KMS-11 (cell line): ENCODE results near the gene PVALEF.

Experiments used
- H2AFZ ChIP-seq: fragments of 200-600 bp; sonication (generic); 2 replicates; pipeline ENCODE4 v1.6.1; 2016; ENCODE audit warnings: antibody characterized with exemption, mixed run types, low read depth
- H3K27ac ChIP-seq: fragments of 200-600 bp; sonication (generic); 2 replicates; pipeline ENCODE4 v1.6.1; 2016; ENCODE audit warnings: mild to moderate bottlenecking, mixed run types
- H3K27me3 ChIP-seq: fragments of 200-600 bp; sonication (generic); 2 replicates; pipeline ENCODE4 v1.6.1; 2017; ENCODE audit warnings: mild to moderate bottlenecking, low read depth, mixed run types, moderate library complexity; ENCODE audit not compliant: insufficient read depth
- H3K36me3 ChIP-seq: fragments of 200-600 bp; sonication (generic); 2 replicates; pipeline ENCODE4 v1.6.1; 2017; ENCODE audit warnings: mild to moderate bottlenecking, mixed run types; ENCODE audit not compliant: insufficient read depth
- H3K4me1 ChIP-seq: fragments of 200-600 bp; sonication (generic); 2 replicates; pipeline ENCODE4 v1.6.1; 2016; ENCODE audit warnings: mild to moderate bottlenecking, low read depth, mixed run types; ENCODE audit not compliant: poor library complexity, severe bottlenecking
- H3K4me2 ChIP-seq: fragments of 200-600 bp; sonication (generic); 2 replicates; pipeline ENCODE4 v1.7.0; 2016; ENCODE audit warnings: mild to moderate bottlenecking, mixed run types
- H3K4me3 ChIP-seq: fragments of 200-600 bp; sonication (generic); IDR thresholded peaks from 2 replicates; pipeline ENCODE4 v1.6.1; 2017; ENCODE audit warnings: low read depth, low read length, mixed read lengths; ENCODE audit not compliant: insufficient read depth
- H3K79me2 ChIP-seq: fragments of 200-600 bp; sonication (generic); 2 replicates; pipeline ENCODE4 v1.6.1; 2016; ENCODE audit warnings: low read depth, mixed run types; ENCODE audit not compliant: insufficient read depth
- H3K9ac ChIP-seq: fragments of 200-600 bp; sonication (generic); 2 replicates; pipeline ENCODE4 v1.6.1; 2016; ENCODE audit warnings: mild to moderate bottlenecking, mixed run types
- H4K20me1 ChIP-seq: fragments of 200-600 bp; sonication (generic); 2 replicates; pipeline ENCODE4 v1.6.1; 2016; ENCODE audit warnings: mild to moderate bottlenecking, mixed run types; ENCODE audit not compliant: insufficient read depth
- TF ChIP-seq, protein P1 (sequence below): fragments of 200-600 bp; sonication (generic); conservative IDR thresholded peaks from 2 replicates; pipeline ENCODE4 v1.6.1; 2017; ENCODE audit warnings: low read depth, mild to moderate bottlenecking, antibody characterized with exemption, low read length, moderate library complexity, mixed read lengths

Gene PVALEF

DNA sequence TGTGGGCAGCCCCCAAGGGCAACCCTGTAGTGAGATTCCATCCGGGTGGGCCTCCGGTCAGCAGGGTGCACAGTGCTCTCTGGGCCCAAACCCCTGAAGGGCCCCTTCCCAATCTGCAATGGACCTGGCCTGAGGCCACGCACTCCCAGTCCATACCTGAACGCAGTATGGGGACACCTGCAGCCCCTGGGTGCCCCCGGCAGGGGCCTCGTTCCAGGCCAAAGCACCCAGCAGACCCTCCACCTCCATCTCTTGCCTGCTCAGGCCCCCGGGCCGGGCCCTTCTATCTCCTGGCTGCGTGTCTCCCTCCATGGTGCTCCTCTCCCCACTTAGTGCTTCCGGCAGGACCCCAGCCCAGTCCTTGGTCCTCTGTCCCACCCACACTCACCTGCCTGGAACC, 18.0 kb downstream of the PVALEF start:
- no peak overlapping the region for H2AFZ ChIP-seq
- no peak overlapping the region for H3K4me2 ChIP-seq
- TF ChIP-seq, protein P1, sequence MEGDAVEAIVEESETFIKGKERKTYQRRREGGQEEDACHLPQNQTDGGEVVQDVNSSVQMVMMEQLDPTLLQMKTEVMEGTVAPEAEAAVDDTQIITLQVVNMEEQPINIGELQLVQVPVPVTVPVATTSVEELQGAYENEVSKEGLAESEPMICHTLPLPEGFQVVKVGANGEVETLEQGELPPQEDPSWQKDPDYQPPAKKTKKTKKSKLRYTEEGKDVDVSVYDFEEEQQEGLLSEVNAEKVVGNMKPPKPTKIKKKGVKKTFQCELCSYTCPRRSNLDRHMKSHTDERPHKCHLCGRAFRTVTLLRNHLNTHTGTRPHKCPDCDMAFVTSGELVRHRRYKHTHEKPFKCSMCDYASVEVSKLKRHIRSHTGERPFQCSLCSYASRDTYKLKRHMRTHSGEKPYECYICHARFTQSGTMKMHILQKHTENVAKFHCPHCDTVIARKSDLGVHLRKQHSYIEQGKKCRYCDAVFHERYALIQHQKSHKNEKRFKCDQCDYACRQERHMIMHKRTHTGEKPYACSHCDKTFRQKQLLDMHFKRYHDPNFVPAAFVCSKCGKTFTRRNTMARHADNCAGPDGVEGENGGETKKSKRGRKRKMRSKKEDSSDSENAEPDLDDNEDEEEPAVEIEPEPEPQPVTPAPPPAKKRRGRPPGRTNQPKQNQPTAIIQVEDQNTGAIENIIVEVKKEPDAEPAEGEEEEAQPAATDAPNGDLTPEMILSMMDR, result no peak
- H4K20me1 ChIP-seq, result no peaks in the 10 kb centered on the region
- H3K4me3 ChIP-seq, result no peak overlapping the region
- H3K79me2 ChIP-seq, result no peaks in the 10 kb centered on the region
- no peak overlapping the region for H3K27ac ChIP-seq
- H3K36me3 ChIP-seq, result no peaks in the 10 kb centered on the region
- peaks cover 81% of the 10 kb centered on the region for H3K27me3 ChIP-seq
- no peaks in the 10 kb centered on the region for H3K4me1 ChIP-seq
- no peak overlapping the region for H3K9ac ChIP-seq

DNA sequence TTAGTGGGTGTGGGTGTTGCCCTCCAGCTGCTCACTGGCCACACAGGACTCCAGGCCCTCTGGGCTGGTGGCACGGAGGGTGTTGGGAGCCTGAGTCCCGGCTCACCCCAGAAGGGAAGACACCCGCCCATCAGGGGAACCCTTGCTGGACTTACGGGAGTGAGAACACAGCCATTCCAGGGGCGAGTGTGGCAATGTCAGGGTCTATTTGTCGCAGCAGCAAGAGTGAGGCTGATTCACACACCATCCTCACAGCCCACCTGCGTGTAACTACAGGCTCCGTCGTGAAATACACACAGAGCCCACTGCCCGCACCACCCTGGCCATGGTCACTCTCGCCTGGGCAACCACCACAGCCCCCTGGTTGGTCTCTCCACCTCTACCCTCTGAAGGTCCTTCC, 18.5 kb downstream of the PVALEF start:
- Histone ChIP-seq H3K9ac (no peak overlapping the region), H3K27ac (no peak overlapping the region), H2AFZ (no peak overlapping the region), H3K4me2 (no peak overlapping the region), H3K79me2 (no peaks in the 10 kb centered on the region), H3K36me3 (no peaks in the 10 kb centered on the region), H3K4me3 (no peak overlapping the region), H4K20me1 (no peaks in the 10 kb centered on the region), H3K4me1 (no peaks in the 10 kb centered on the region), H3K27me3 (peaks cover 76% of the 10 kb centered on the region)
- TF ChIP-seq, protein P1, result no peak

DNA sequence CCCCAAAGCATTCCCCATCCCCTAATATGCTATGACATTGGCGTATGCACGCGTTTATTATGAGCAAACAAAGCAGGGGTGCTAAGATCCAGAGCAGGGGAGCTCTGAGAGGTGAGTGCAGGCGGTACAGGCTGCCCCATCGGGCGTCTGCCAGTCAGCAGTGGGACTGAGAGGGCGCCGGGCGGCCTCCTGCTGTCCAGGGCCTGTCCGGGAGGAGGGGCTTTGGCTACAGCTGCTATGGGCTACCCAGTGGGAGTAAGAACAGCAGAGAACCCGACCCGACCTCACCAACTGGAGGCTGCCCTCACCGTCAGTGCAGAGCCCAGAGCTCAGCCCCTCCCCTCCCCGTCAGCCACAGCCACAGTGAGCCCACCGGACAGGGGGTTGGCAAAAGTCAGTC, 19.2 kb downstream of the PVALEF start:
- Histone ChIP-seq H3K27ac (no peak overlapping the region), H3K4me2 (no peak overlapping the region), H3K4me1 (no peaks in the 10 kb centered on the region), H3K9ac (no peak overlapping the region), H3K27me3 (peaks cover 68% of the 10 kb centered on the region), H4K20me1 (no peaks in the 10 kb centered on the region), H3K36me3 (no peaks in the 10 kb centered on the region), H3K4me3 (no peak overlapping the region), H2AFZ (no peak overlapping the region), H3K79me2 (no peaks in the 10 kb centered on the region)
- TF ChIP-seq, protein P1, result no peak

DNA sequence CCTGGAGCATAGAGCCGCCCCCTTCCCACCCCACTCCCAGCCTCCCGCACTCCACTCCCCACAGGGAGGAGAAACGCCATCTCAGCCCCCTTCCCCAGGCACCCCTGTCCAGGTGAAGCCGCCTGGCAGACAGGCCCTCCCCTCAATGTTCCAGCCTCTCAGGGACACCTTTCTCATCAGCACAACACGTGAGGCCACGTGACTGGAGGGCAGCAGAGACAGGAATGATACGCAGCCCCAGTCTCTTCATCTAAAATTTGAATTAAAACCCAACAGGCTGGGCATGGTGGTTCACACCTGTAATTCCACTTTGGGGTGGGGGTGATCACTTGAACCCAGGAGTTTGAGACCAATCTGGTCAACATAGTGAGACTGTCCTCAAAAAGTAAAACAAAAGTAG, 20.9 kb downstream of the PVALEF start:
- peaks cover 52% of the 10 kb centered on the region for H3K27me3 ChIP-seq
- H3K4me1 ChIP-seq, result no peaks in the 10 kb centered on the region
- H2AFZ ChIP-seq, result no peak overlapping the region
- H3K4me3 ChIP-seq, result no peak overlapping the region
- no peaks in the 10 kb centered on the region for H3K79me2 ChIP-seq
- H4K20me1 ChIP-seq, result no peaks in the 10 kb centered on the region
- no peak overlapping the region for H3K9ac ChIP-seq
- no peak overlapping the region for H3K27ac ChIP-seq
- H3K36me3 ChIP-seq, result no peaks in the 10 kb centered on the region
- TF ChIP-seq, protein P1, result no peak
- H3K4me2 ChIP-seq, result no peak overlapping the region

DNA sequence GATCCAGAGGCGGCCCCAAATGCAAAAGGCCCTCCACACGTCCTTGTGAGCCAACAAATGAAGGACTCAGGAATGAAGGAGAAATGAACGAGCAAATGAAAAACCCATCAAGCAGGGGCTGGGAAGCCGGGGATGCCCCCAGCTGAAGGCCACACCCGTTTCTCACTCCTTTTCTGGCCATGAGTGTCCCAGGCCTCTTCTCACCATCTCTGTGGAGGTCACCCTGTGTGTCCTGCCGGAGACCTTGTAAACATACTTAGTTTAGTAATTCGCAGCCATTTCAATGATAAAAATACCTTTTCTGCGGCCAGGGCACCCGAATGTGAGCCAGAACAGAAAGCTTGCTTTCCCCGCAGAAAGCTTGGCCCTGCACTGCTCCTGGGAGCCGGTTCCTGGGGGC, 21.8 kb downstream of the PVALEF start:
- H3K4me3 ChIP-seq, result no peak overlapping the region
- no peak overlapping the region for H3K27ac ChIP-seq
- no peaks in the 10 kb centered on the region for H3K4me1 ChIP-seq
- H4K20me1 ChIP-seq, result no peaks in the 10 kb centered on the region
- H3K4me2 ChIP-seq, result no peak overlapping the region
- peaks cover 43% of the 10 kb centered on the region for H3K27me3 ChIP-seq
- no peak overlapping the region for H2AFZ ChIP-seq
- H3K36me3 ChIP-seq, result no peaks in the 10 kb centered on the region
- H3K9ac ChIP-seq, result no peak overlapping the region
- TF ChIP-seq, protein P1, result no peak
- H3K79me2 ChIP-seq, result no peaks in the 10 kb centered on the region
